Prostate gland (tissue), 2 donors: ENCODE results near the gene ETS2. TPM values are rescaled to one million over a fixed set of nuclear protein-coding genes. Genes with fewer than 3 reads are reported as not detected.

Experiments
- DNase-seq: peaks from one replicate; pipeline ENCODE4 v3.0.0-alpha.2; 2019; ENCODE audit warnings: low spot score
- H3K27ac ChIP-seq, 2 donors: fragments of 200-600 bp; sonication (generic); 2 replicates each; pipeline ENCODE4 v1.5.1; 2017 to 2019
- H3K27me3 ChIP-seq: fragments of 200-600 bp; sonication (generic); replicated peaks from 2 replicates; pipeline ENCODE4 v1.5.1; 2019; ENCODE audit not compliant: insufficient read depth
- H3K36me3 ChIP-seq, 2 donors: fragments of 200-600 bp; sonication (generic); 1 replicate in 1 of 2; 2 replicates in 1 of 2; pipeline versions ENCODE4 v1.5.1 to v1.8.1; 2017 to 2019
- H3K4me1 ChIP-seq: fragments of 200-600 bp; sonication (generic); replicated peaks from 2 replicates; pipeline ENCODE4 v1.5.1; 2019
- H3K4me3 ChIP-seq, 2 donors: fragments of 200-600 bp; sonication (generic); 2 replicates each; pipeline ENCODE4 v1.5.1; 2017 to 2019
- H3K9me3 ChIP-seq: fragments of 200-600 bp; sonication (generic); 2 replicates; pipeline ENCODE4 v1.5.1; 2017
- POLR2A ChIP-seq: fragments of 450-650 bp; IDR thresholded peaks from one replicate; pipeline ENCODE4 v1.6.1; 2016; ENCODE audit warnings: antibody characterized with exemption, mild to moderate bottlenecking
- POLR2AphosphoS5 ChIP-seq: sonication (generic); formaldehyde crosslinking; IDR thresholded peaks from one replicate; pipeline ENCODE4 v1.6.1; 2017; ENCODE audit warnings: antibody characterized with exemption
- WGBS: methylation state at CpG from one replicate; pipeline ENCODE4 v1.1.5; 2018; 5-methylcytosine and 5-hydroxymethylcytosine counted together
- intact Hi-C: fragments of 100-400 bp; cut with DNase I; formaldehyde crosslinking; loops from one replicate; pipeline ENCODE4 v1.14.2; 2022
- total RNA-seq, 2 donors: library from RNA; depleted of rRNA; stranded (reverse); fragments of >200 nt; gene quantifications; one replicate each; pipeline ENCODE4 v1.1.0, GENCODE V29; 2016
- TF ChIP-seq, protein P1 (sequence below), 4 experiments: fragments of 200-600 bp in 2 of 4; fragments of 450-650 bp in 2 of 4; sonication (generic) in 2 of 4; IDR thresholded peaks; 1 replicate in 3 of 4; 2 replicates in 1 of 4; pipeline ENCODE4 v1.5.1; 2016 to 2019; ENCODE audit warnings: antibody characterized with exemption in 4 of 4, mild to moderate bottlenecking in 2 of 4, moderate library complexity in 2 of 4

ETS2 gene
- total RNA-seq, 2 donors from 2014 or later: 53.3 to 80.2 TPM

DNA sequence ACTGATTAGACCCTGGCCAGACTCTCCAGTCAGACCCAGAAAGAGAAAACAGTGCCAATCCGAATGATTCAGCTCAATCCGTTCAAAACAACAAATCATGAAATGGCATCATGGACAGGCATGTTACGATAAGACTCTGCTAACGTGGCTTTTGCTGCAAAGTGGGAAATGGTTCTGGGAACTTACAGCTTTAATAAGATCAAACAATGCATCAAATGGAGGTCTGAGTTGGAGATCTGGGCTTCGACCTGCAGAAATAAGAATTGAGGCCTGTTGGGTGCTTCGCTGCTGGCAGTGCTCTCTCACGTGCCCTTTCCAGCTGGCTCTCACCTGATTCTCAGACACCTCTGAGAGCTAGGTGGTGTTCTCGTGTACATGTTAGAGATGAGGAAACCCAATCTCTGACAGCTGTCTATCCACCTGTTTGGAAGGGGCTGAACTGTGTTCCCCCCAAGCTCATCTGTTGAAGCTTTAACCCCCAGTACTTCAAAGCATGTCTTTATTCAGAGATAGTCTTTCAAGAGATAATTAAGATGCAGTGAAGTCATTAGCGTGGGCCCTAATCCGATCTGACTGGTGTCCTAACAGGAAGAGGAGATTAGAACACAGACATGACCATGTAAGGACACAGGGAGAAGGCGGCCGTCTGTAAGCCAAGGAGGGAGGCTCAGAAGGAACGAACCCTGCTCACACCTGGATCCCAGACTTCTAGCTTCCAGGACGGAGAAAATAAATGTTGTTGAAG is 45.5 kb upstream of the ETS2 start:
- no peaks in the 10 kb centered on the region for H3K9me3 ChIP-seq
- no peaks in the 10 kb centered on the region for H3K4me1 ChIP-seq
- H3K27me3 ChIP-seq: no peaks in the 10 kb centered on the region
- H3K36me3 ChIP-seq: no peaks in the 10 kb centered on the region
- 87% methylated on average over 14 of the region's 14 CpGs for WGBS
- no peak overlapping the region for H3K4me3 ChIP-seq
- H3K27ac ChIP-seq: no peak overlapping the region
- intact Hi-C loops: loop anchor here (5.0 kb wide), 1 partner anchor 47 kb away; the partner anchor contains the start of gene ETS2
- DNase-seq: no peak
- no peak for TF ChIP-seq POLR2AphosphoS5
- no peak for TF ChIP-seq POLR2A
- TF ChIP-seq, protein P1, sequence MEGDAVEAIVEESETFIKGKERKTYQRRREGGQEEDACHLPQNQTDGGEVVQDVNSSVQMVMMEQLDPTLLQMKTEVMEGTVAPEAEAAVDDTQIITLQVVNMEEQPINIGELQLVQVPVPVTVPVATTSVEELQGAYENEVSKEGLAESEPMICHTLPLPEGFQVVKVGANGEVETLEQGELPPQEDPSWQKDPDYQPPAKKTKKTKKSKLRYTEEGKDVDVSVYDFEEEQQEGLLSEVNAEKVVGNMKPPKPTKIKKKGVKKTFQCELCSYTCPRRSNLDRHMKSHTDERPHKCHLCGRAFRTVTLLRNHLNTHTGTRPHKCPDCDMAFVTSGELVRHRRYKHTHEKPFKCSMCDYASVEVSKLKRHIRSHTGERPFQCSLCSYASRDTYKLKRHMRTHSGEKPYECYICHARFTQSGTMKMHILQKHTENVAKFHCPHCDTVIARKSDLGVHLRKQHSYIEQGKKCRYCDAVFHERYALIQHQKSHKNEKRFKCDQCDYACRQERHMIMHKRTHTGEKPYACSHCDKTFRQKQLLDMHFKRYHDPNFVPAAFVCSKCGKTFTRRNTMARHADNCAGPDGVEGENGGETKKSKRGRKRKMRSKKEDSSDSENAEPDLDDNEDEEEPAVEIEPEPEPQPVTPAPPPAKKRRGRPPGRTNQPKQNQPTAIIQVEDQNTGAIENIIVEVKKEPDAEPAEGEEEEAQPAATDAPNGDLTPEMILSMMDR (IDR thresholded peaks at IDR 0.05): no peak

DNA sequence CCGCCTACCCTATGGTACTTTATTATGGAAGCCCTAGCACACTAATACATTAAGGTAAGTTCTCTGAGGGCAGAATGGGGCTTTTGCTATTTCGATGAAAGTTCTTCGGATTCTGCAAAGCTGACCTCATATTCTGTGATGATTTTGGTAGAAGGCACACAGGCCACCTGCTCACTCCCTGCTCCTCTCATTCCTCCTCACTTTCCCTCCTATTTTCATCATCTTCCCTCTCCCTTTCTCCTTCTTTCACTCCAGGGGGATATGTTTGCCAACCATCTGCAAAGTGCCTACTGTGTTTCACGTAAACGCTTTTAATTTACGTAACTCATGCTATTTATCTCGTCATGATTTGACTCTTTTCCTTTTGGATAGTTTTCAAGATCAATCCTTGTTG is 45.0 kb upstream of the ETS2 start:
- WGBS: 98% methylated on average over 7 of the region's 7 CpGs
- DNase-seq: no peak
- Histone ChIP-seq H3K27ac (no peak overlapping the region), H3K9me3 (no peaks in the 10 kb centered on the region), H3K4me3 (no peak overlapping the region), H3K4me1 (no peaks in the 10 kb centered on the region), H3K27me3 (no peaks in the 10 kb centered on the region), H3K36me3 (no peaks in the 10 kb centered on the region)
- intact Hi-C loops: loop anchor here (5.0 kb wide), 1 partner anchor 47 kb away; the partner anchor contains the start of gene ETS2
- no peak for TF ChIP-seq POLR2A
- no peak for TF ChIP-seq POLR2AphosphoS5
- TF ChIP-seq, protein P1 (IDR thresholded peaks at IDR 0.05): no peak

DNA sequence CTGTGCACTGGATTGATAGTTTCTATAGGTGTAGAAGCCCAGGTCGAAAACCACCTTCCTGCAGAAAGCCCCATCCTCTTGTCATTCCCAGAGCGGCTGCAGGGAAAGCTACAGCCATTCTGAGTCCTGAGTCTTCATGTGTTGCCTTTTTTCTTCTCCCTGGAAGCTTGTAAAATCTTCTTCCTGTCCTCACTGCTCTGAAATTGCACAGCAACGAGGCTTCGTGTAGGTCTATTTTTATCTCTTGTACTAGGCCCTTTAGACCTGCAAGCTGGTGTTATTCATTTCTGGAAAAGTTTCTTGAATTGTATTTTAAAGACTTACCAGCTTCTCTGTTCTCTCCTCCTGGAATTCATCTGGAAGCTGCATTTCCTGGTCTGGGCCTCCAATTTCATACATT is 44.2 kb upstream of the ETS2 start:
- 65% methylated on average over 4 of the region's 4 CpGs for WGBS
- H3K27ac ChIP-seq: no peak overlapping the region
- no peak overlapping the region for H3K4me3 ChIP-seq
- TF ChIP-seq, protein P1 (IDR thresholded peaks at IDR 0.05): no peak
- TF ChIP-seq POLR2AphosphoS5: peak; percentile 12
- H3K4me1 ChIP-seq: no peaks in the 10 kb centered on the region
- H3K9me3 ChIP-seq: no peaks in the 10 kb centered on the region
- intact Hi-C loops: loop anchor here (5.0 kb wide), 1 partner anchor 46 kb away; the partner anchor contains the start of gene ETS2
- no peaks in the 10 kb centered on the region for H3K27me3 ChIP-seq
- no peaks in the 10 kb centered on the region for H3K36me3 ChIP-seq
- DNase-seq: no peak

DNA sequence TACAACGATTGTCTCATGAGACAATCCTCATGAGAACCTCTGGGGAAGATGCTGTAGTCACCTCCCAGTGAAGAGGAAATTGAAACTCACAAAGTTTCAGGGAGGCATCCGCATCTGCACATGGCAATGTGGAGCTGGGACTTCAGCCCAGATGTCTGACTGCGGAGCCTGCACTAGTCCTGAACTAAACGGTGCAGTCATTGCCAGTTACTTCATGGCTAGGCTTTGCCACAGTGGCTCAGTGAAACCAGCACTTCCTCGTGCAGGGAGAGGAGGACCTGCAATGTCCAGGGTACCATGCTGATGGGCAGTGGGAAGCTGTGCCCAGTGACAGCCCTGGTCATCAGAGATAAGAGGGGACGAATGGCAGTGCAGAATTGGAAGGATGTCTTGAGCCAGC is 40.7 kb upstream of the ETS2 start:
- DNase-seq: no peak
- H3K27ac ChIP-seq: no peak overlapping the region
- H3K9me3 ChIP-seq: no peaks in the 10 kb centered on the region
- no peaks in the 10 kb centered on the region for H3K4me1 ChIP-seq
- no peak overlapping the region for H3K4me3 ChIP-seq
- H3K27me3 ChIP-seq: no peaks in the 10 kb centered on the region
- TF ChIP-seq POLR2AphosphoS5 (no peak), POLR2A (no peak)
- TF ChIP-seq, protein P1 (IDR thresholded peaks at IDR 0.05): no peak
- WGBS: 88% methylated on average over 6 of the region's 6 CpGs
- no peaks in the 10 kb centered on the region for H3K36me3 ChIP-seq
- intact Hi-C loops: no loop called here
